Amniotic epithelial cell (primary cell): ENCODE measurements around the gene RHD.
"Not testable (repeated sequence)": the region's sequence is repeated elsewhere in the genome, so short reads cannot be mapped to it uniquely, and the experiment has no call there.

Experiments
- DNase-seq: peaks from one replicate; pipeline ENCODE4 v3.0.0-alpha.2; 2010; ENCODE audit warnings: low read depth

RHD gene

DNA sequence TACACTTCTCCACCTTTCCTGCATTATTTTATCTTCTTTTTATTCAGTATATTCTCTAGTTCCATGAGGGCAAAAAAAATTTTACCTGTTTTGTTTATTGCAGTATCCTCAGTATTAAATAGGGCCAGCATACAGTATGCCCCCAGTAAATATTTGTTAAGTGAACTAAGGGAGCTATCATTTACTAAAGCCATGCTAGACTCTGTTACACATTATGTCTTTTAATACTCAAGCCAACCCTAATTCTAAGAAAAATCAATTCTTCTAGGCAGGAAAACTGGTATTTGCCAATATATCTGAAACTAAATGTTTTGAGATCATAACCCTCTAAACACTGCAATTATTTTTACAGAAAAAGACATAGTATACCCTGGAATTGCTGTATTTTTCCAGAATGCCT is 84.1 kb downstream of the RHD start:
- DNase-seq = no peak

DNA sequence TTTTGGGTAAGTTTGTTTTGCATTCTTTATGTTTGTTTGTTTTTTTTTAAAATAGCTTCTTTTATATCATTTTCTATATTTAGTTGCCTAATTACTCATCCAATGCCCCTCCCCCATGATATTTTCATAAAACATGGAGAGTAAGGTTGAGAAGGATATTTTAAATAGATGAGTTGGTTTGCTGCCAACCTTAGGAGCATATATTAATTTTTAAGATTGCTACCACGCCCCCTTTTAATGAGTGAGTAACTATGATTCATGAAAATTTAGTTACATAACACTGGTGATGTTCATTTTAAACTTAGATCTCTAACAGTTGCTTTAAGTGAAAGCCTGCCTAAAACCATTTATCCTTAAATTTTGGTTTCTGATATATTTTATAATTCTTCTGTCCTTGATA is 84.5 kb downstream of the RHD start:
- no peak for DNase-seq

DNA sequence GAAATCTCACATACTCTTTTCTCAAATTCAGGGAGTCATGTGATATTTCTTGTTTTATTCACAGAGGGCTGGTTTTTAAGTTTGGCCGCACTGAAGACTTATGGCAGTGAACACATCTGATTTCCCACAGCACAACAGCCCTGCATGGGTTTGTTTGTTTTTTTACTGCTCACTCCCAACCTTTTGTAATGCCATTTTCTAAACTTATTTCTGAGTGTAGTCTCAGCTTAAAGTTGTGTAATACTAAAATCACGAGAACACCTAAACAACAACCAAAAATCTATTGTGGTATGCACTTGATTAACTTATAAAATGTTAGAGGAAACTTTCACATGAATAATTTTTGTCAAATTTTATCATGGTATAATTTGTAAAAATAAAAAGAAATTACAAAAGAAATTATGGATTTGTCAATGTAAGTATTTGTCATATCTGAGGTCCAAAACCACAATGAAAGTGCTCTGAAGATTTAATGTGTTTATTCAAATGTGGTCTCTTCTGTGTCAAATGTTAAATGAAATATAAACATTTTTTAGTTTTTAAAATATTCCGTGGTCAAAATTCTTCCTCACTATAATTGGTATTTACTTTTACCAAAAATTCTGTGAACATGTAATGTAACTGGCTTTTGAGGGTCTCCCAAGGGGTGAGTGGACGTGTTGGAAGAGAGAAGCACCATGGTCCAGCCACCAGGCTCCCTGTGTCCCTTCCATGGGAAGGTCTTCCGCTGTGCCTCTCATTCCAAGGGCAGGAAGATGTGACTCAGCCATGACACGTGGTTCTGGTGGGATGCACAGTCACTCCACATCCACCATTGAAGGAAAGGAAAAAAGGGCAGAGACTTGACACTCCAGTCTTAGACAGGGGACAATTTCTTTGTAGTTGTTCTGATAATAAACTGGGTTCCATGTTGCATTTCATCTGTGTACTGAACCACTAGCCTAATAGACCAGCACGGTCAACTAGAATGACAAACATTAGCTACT is 88.6 kb downstream of the RHD start:
- peak; percentile 73 for DNase-seq

DNA sequence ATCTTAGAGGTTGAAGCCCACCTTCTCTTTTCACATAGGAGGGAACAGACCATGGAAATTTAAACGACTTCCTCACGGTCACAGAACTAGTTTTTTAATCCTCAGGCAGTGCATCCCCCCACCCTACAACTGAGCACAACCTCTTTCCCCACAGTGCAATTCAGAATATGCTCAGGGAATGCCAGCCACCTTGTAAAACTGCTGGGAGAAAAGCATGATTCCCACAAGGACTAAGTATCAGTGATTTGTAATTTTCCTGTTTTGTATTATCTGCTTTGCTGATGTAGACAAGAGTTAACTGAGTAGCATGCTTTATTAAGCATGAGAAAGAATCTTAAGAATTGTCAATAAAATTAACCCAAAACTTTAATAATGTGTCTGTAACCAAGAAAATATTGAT is 89.6 kb downstream of the RHD start:
- no peak for DNase-seq

DNA sequence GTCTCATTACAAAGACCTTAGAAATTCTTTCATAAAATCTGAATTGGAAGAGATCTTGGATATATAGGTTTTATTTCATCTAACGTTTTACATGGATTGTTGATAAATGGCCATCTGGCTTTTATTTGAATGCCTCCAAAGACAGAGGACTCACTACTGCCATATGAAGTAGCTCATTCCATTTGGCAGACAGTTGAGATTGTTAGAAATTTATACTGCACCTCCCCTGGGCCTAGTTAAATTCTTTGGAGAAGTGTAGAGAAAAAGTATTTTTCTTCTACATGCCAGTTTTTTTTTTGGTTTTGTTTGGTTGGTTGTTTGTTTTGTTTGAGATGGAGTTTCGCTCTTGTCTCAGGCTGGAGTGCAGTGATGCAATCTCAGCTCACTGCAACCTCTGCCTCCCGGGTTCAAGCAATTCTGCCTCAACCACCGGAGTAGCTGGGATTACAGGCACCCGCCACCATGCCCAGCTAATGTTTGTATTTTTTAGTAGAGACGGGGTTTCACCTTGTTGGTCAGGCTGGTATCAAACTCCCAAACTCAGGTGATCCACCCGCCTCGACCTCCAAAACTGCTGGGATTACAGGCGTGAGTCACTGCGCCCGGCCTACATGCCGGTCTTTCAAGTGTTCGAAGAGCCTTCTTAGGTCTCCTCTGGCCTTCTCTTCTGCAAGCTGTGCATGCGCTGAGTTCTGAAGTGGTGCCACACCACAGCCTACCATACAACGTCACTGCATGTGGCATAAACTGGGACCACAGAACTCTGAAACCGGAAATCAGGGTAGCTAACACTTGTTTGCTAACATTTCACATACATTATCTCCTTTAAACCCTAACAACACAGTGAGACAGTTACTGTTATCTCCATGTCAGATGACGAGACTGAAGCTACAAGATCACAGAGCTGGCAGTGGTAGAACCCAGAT is 90.6 kb downstream of the RHD start:
- DNase-seq = not testable (repeated sequence)

DNA sequence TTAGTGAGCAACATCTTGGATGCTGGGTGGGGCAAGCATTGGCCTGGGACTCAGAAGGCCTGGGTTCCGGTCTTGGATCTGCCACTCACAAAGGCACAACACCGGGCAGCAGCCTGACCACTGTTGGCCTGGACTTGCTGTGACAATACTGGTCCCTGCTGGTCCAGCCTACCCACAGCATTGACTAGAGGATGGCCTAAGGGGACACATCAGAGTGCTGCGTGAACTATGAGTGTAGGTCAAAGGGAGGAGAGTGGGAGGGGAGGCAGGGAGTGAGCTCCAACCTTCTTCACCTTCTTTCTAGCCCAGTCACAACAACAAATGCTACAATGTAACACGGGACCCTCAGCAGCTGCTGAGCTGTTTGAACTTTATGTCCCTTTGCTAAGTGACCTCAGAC is 96.9 kb downstream of the RHD start:
- DNase-seq = no peak

DNA sequence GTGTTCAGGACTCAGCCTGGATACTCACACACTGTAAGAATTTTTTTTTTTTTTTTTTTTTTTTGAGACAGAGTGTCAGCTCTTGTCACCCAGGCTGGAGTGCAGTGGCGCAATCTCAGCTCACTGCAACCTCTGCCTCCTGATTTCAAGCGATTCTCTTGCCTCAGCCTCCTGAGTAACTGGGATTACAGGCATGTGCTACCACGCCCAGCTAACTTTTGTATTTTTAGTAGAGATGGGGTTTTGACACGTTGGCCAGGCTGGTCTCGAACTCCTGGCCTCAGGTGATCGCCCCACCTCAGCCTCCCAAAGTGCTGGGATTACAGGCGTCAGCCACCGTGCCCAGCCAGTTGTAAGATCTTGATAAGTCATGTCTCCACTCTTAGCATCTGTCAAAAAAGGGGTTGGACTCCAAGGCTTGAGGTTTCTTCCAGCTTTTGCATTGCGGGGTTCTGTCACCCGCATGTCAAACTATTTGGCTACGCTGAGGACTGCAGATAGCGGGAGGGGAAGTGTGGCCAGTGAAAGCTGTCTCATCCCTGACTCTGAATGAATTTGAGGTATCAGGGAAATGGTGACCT is 97.5 kb downstream of the RHD start:
- not testable (repeated sequence) for DNase-seq

DNA sequence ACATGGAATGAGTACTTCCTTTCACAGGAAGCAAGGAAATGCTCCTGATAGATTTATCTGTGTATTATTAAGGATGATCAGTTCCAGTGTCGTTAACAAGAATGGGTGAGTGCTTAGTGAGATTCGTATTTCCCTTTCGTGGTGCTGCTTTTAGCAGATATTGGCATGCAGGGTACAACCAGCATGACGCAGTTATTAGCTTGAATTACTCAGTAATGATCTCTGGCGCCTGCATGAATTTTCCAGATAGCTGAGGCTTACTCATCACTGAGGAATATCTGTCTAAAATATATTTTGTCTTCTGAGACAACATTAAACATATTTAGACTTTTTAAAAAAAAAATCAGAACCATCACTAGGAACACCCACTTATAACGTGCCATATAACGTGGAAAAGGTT is 99.4 kb downstream of the RHD start:
- DNase-seq = peak; percentile 52

DNA sequence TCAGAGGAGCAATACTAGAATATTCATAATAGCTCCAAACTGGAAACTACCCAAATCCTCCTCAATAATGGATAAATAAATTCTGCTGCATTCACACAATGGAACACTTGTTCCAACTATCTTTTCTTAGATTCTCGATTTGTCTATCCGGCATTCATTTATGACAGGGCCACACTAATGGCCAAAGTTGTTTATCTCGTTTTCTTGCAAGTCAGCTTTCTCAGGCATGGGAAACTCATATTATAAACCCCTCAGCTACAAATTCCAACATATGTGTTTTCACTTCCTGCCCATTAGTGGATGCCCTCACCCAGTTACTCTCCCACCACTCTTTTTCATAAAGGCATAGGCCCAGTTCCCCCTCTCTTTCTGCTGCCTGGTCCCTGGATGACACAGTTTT is 106.1 kb downstream of the RHD start:
- DNase-seq = not testable (repeated sequence)
